ENCODE data around the gene FAM13A. TPM values are rescaled to one million over a fixed set of nuclear protein-coding genes. Genes with fewer than 3 reads are reported as not detected.

Gene FAM13A
- total and polyA plus RNA-seq, 9 of the 15 experiments (the other 6 are each of a cell fraction or from before 2014, with no cell fraction given), result 11.3 to 23.3 (median 14.7) TPM

- no peak for TF ChIP-seq STAT6 (CRISPR knock-in tag; IDR thresholded peaks at IDR 0.05)
- TF ChIP-seq ZNF143 (CRISPR knock-in tag; IDR thresholded peaks at IDR 0.05), result no peak
- TF ChIP-seq MTA2 (IDR thresholded peaks at IDR 0.05; ENCODE audit: low read depth), result no peak
- no peak for TF ChIP-seq ZNF197 (CRISPR knock-in tag; IDR thresholded peaks at IDR 0.05; ENCODE audit: low read depth)
- TF ChIP-seq MAX (CRISPR knock-in tag; IDR thresholded peaks at IDR 0.05), result no peak
- no peak for TF ChIP-seq EHMT2 (IDR thresholded peaks at IDR 0.05)
- no peak for TF ChIP-seq STAT5A (IDR thresholded peaks at IDR 0.05; ENCODE audit: borderline replicate concordance, low read length)
- TF ChIP-seq RAD51 (IDR thresholded peaks at IDR 0.05; ENCODE audit: borderline replicate concordance, low read depth), result no peak
Measured at GRCh38 chr4:88725143-88725542, 331.8 kb downstream of the FAM13A start (continued).

- no peak for ATAC-seq
- H3K36me3 ChIP-seq (ENCODE audit: control insufficient read depth, insufficient read depth, low read length), result peaks cover 25% of the 10 kb centered on the region; the same call in 2 of the 3 replicates
- no peak for FAIRE-seq
Measured at GRCh38 chr4:88724406-88724805, 332.6 kb downstream of the FAM13A start.

More at GRCh38 chr4:88724406-88724805, 332.6 kb downstream of the FAM13A start:
- H3K79me2 ChIP-seq (ENCODE audit: control insufficient read depth, insufficient read depth, low read length), result no peaks in the 10 kb centered on the region
- ChIA-PET POLR2A (interaction anchor here (1.4 kb wide), 1 partner anchor 12 kb away, joined by 3 read pairs; no protein-coding TSS in a partner anchor), CTCF (ENCODE audit: low intra/inter-chr PET ratio) (no interaction called here)
- H3K9ac ChIP-seq (ENCODE audit: insufficient read depth in 1 of 2, low read depth in 2 of 2, low read length in 2 of 2), result no peak overlapping the region
- intact Hi-C loops (cut with micrococcal nuclease), result no loop called here
- in situ Hi-C loops (cut with MboI), result no loop called here
- no peak overlapping the region for H3K4me3 ChIP-seq
- H3K9me1 ChIP-seq (ENCODE audit: control insufficient read depth, insufficient read depth, low read length), result no peaks in the 10 kb centered on the region
- no peaks in the 10 kb centered on the region for H3K4me1 ChIP-seq (replicated peaks in 1 of 2; ENCODE audit: control insufficient read depth in 2 of 2, insufficient read depth in 2 of 2, low read length in 2 of 2)
- WGBS (ENCODE audit: insufficient coverage, low coverage, missing lambda C conversion rate), result 79% methylated on average over 2 of the region's 2 CpGs
- no peaks in the 10 kb centered on the region for H4K20me1 ChIP-seq (replicated peaks; ENCODE audit: control insufficient read depth, insufficient read depth, low read length)
- no peak overlapping the region for H3K27ac ChIP-seq (ENCODE audit: extremely low read depth, low read depth, low read length)
- TF ChIP-seq L3MBTL2 (IDR thresholded peaks at IDR 0.05) (no peak), MITF (IDR thresholded peaks at IDR 0.05) (no peak), XRCC5 (IDR thresholded peaks at IDR 0.05; ENCODE audit: low read depth, low read length) (no peak), U2AF2 (optimal IDR thresholded peaks at IDR 0.05; ENCODE audit: low read depth, low read length) (no peak)
- no peaks in the 10 kb centered on the region for H3K27me3 ChIP-seq (ENCODE audit: control insufficient read depth in 2 of 2, insufficient read depth in 2 of 2, low read length in 2 of 2)
- no peak for DNase-seq (ENCODE audit: extremely low read depth in 1 of 4, low spot score in 3 of 4)
- H3K9me3 ChIP-seq (replicated peaks; ENCODE audit: control insufficient read depth, insufficient read depth, low read depth, low read length), result no peaks in the 10 kb centered on the region
- no peak overlapping the region for H3K4me2 ChIP-seq (ENCODE audit: insufficient read depth, low read length)
- no TSS peak for BruUV-seq (replicated peaks)
- H2AFZ ChIP-seq (ENCODE audit: low read depth, low read length), result no peak overlapping the region

Measured in K562 (cell line).